Gastroesophageal sphincter (tissue), 4 donors: ENCODE data around the gene R3HCC1L. TPM values are rescaled to one million over a fixed set of nuclear protein-coding genes. Genes with fewer than 3 reads are reported as not detected.

Experiments used
- ATAC-seq: fragments of 150-250 bp; one replicate; pipeline ENCODE4 v1.9.1; 2016; ENCODE audit warnings: mild to moderate bottlenecking, moderate library complexity
- H3K27ac ChIP-seq, 4 donors: fragments of 200-600 bp; sonication (generic) in 3 of 4; 1 replicate in 3 of 4; 2 replicates in 1 of 4; pipeline ENCODE4 v1.5.1; 2016 to 2019
- H3K27me3 ChIP-seq: fragments of 200-600 bp; sonication (generic); one replicate; pipeline ENCODE4 v1.5.1; 2019
- H3K36me3 ChIP-seq, 2 donors: fragments of 200-600 bp; sonication (generic); one replicate each; pipeline ENCODE4 v1.5.1; 2019; ENCODE audit warnings: control low read depth in 1 of 2
- H3K4me1 ChIP-seq, 3 donors: fragments of 200-600 bp; sonication (generic); 1 replicate in 2 of 3; 2 replicates in 1 of 3; pipeline ENCODE4 v1.5.1; 2016 to 2019; ENCODE audit warnings: control low read depth in 2 of 3
- H3K4me3 ChIP-seq, 2 donors: fragments of 200-600 bp; sonication (generic); one replicate each; pipeline ENCODE4 v1.5.1; 2019; ENCODE audit warnings: mild to moderate bottlenecking in 1 of 2, moderate library complexity in 1 of 2
- H3K9me3 ChIP-seq, 3 donors: fragments of 200-600 bp; sonication (generic); one replicate each; pipeline ENCODE4 v1.5.1; 2017 to 2019; ENCODE audit warnings: control low read depth in 2 of 3
- EP300 ChIP-seq: sonication (generic); formaldehyde crosslinking; IDR thresholded peaks from one replicate; pipeline ENCODE4 v1.6.1; 2017; ENCODE audit warnings: antibody characterized with exemption, mild to moderate bottlenecking
- POLR2A ChIP-seq, 2 donors: fragments of 450-650 bp; IDR thresholded peaks; one replicate each; pipeline ENCODE4 v1.6.1; 2017; ENCODE audit warnings: antibody characterized with exemption in 2 of 2, mild to moderate bottlenecking in 2 of 2, moderate library complexity in 1 of 2
- POLR2AphosphoS5 ChIP-seq: sonication (generic); formaldehyde crosslinking; IDR thresholded peaks from one replicate; pipeline ENCODE4 v1.6.1; 2017; ENCODE audit warnings: antibody characterized with exemption
- WGBS, 2 donors: methylation state at CpG; one replicate each; pipeline ENCODE4 v1.1.5; 2018; ENCODE audit warnings: low coverage in 1 of 2; 5-methylcytosine and 5-hydroxymethylcytosine counted together
- total RNA-seq, 4 donors: library from RNA; depleted of rRNA; stranded (reverse); fragments of >200 nt; gene quantifications; one replicate each; pipeline ENCODE4 v1.1.0, GENCODE V29; 2016
- TF ChIP-seq, protein P1 (sequence below), 4 experiments: fragments of 200-600 bp in 2 of 4; fragments of 450-650 bp in 2 of 4; sonication (generic) in 1 of 4; IDR thresholded peaks; one replicate each; pipeline ENCODE4 v1.5.1; 2017 to 2019; ENCODE audit warnings: antibody characterized with exemption in 4 of 4, mild to moderate bottlenecking in 2 of 4, moderate library complexity in 2 of 4

R3HCC1L gene
- total RNA-seq, 4 donors from 2014 or later = 9.0 to 15.4 (median 13.7) TPM

- Histone ChIP-seq H3K27me3 (no peaks in the 10 kb centered on the region), H3K36me3 (peaks cover 0 to 11% of the 10 kb centered on the region in 2 donors), H3K4me1 (peaks cover 0 to 7% (median 0%) of the 10 kb centered on the region in 3 donors), H3K27ac (no peak overlapping the region), H3K4me3 (no peak overlapping the region), H3K9me3 (no peaks in the 10 kb centered on the region)
- ATAC-seq = no peak
- 90 to 97% methylated on average over 2 of the region's 2 CpGs for WGBS, 2 donors
- TF ChIP-seq, protein P1, sequence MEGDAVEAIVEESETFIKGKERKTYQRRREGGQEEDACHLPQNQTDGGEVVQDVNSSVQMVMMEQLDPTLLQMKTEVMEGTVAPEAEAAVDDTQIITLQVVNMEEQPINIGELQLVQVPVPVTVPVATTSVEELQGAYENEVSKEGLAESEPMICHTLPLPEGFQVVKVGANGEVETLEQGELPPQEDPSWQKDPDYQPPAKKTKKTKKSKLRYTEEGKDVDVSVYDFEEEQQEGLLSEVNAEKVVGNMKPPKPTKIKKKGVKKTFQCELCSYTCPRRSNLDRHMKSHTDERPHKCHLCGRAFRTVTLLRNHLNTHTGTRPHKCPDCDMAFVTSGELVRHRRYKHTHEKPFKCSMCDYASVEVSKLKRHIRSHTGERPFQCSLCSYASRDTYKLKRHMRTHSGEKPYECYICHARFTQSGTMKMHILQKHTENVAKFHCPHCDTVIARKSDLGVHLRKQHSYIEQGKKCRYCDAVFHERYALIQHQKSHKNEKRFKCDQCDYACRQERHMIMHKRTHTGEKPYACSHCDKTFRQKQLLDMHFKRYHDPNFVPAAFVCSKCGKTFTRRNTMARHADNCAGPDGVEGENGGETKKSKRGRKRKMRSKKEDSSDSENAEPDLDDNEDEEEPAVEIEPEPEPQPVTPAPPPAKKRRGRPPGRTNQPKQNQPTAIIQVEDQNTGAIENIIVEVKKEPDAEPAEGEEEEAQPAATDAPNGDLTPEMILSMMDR (IDR thresholded peaks at IDR 0.05) = no peak
- TF ChIP-seq POLR2AphosphoS5 (no peak), EP300 (no peak), POLR2A (IDR thresholded peaks at IDR 0.05) (no peak)
These were observed 58.6 kb downstream of the R3HCC1L start for GRCh38 chr10:98193037-98193436.

DNA sequence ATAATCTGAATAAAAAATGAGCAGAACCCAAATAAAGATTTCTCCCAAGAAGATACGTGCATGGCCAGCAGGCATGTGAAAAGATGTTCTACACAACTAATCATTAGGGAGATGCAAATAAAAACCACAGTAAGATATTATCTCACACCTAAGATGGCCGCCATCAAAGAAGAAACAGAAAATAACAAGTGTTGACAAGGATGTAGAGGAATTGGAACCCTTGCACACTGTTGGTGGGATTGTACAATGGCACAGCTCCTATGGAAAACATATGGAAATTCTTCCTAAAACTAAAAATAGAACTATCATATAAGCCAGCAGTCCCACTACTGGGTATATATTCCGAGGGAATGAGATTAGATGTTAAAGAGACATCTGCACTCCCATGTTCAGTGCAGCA lies 60.2 kb downstream of the R3HCC1L start:
- Histone ChIP-seq H3K4me3 (no peak overlapping the region), H3K27ac (no peak overlapping the region), H3K36me3 (peaks cover 0 to 5% of the 10 kb centered on the region in 2 donors), H3K4me1 (peaks cover 0 to 7% (median 0%) of the 10 kb centered on the region in 3 donors), H3K27me3 (no peaks in the 10 kb centered on the region), H3K9me3 (no peaks in the 10 kb centered on the region)
- TF ChIP-seq, protein P1 (IDR thresholded peaks at IDR 0.05) = no peak
- TF ChIP-seq POLR2AphosphoS5 = no peak
- TF ChIP-seq POLR2A (IDR thresholded peaks at IDR 0.05) = no peak
- no peak for TF ChIP-seq EP300
- ATAC-seq = no peak
- 89 to 93% methylated on average over 2 to 3 of the region's 3 CpGs for WGBS, 2 donors

GRCh38 chr10:98195120-98195519 lies 60.7 kb downstream of the R3HCC1L start:
- no peaks in the 10 kb centered on the region for H3K9me3 ChIP-seq
- peaks cover 0 to 5% of the 10 kb centered on the region in 2 donors for H3K36me3 ChIP-seq
- WGBS, 2 donors = 61 to 62% methylated on average over 1 of the region's 1 CpG
- ATAC-seq = no peak
- TF ChIP-seq POLR2A (IDR thresholded peaks at IDR 0.05) = no peak
- TF ChIP-seq, protein P1 (IDR thresholded peaks at IDR 0.05) = no peak
- no peak for TF ChIP-seq EP300
- TF ChIP-seq POLR2AphosphoS5 = no peak
- no peak overlapping the region for H3K4me3 ChIP-seq
- H3K4me1 ChIP-seq = peaks cover 0 to 7% (median 0%) of the 10 kb centered on the region in 3 donors
- no peak overlapping the region for H3K27ac ChIP-seq
- H3K27me3 ChIP-seq = no peaks in the 10 kb centered on the region

GRCh38 chr10:98196985-98197384 lies 62.5 kb downstream of the R3HCC1L start:
- ATAC-seq = no peak
- WGBS, 2 donors = 70 to 77% methylated on average over 6 of the region's 6 CpGs

GRCh38 chr10:98201760-98202159 lies 67.3 kb downstream of the R3HCC1L start:
- Histone ChIP-seq H3K36me3 (no peaks in the 10 kb centered on the region), H3K27me3 (no peaks in the 10 kb centered on the region), H3K27ac (no peak overlapping the region), H3K9me3 (no peaks in the 10 kb centered on the region), H3K4me3 (no peak overlapping the region), H3K4me1 (peaks cover 0 to 7% (median 0%) of the 10 kb centered on the region in 3 donors)
- no peak for TF ChIP-seq EP300
- TF ChIP-seq, protein P1 (IDR thresholded peaks at IDR 0.05) = no peak
- TF ChIP-seq POLR2AphosphoS5 = no peak
- no peak for TF ChIP-seq POLR2A (IDR thresholded peaks at IDR 0.05)
- 86 to 92% methylated on average over 2 to 5 of the region's 5 CpGs for WGBS, 2 donors
- ATAC-seq = no peak

More at GRCh38 chr10:98196985-98197384, 62.5 kb downstream of the R3HCC1L start:
- Histone ChIP-seq H3K27ac (no peak overlapping the region), H3K9me3 (no peaks in the 10 kb centered on the region), H3K27me3 (no peaks in the 10 kb centered on the region), H3K4me1 (peaks cover 0 to 7% (median 0%) of the 10 kb centered on the region in 3 donors), H3K36me3 (no peaks in the 10 kb centered on the region), H3K4me3 (no peak overlapping the region)
- TF ChIP-seq POLR2AphosphoS5 (no peak), POLR2A (IDR thresholded peaks at IDR 0.05) (no peak), EP300 (no peak)
- TF ChIP-seq, protein P1 (IDR thresholded peaks at IDR 0.05) = no peak
